Ovary (tissue), 9 donors: ENCODE data around the gene ARHGEF28. TPM values are rescaled to one million over a fixed set of nuclear protein-coding genes. Genes with fewer than 3 reads are reported as not detected.

Experiments used
- DNase-seq, 5 donors: peaks; one replicate each; pipeline ENCODE4 v3.0.0-alpha.2; 2019 to 2020
- H3K27ac ChIP-seq, 2 donors: fragments of 200-600 bp; one replicate each; pipeline versions ENCODE4 v1.5.1 to v1.8.0; 2019 to 2022
- H3K27me3 ChIP-seq: fragments of 200-600 bp; one replicate; pipeline ENCODE4 v1.8.0; 2022
- H3K36me3 ChIP-seq: fragments of 200-600 bp; sonication (generic); one replicate; pipeline ENCODE4 v1.5.1; 2019
- H3K4me1 ChIP-seq: one replicate; pipeline ENCODE4 v1.8.1; 2013; ENCODE audit warnings: mild to moderate bottlenecking, moderate library complexity; ENCODE audit not compliant: insufficient read depth
- H3K4me3 ChIP-seq: fragments of 200-600 bp; sonication (generic); one replicate; pipeline ENCODE4 v1.5.1; 2017
- H3K9me3 ChIP-seq, 2 donors: fragments of 200-600 bp in 1 of 2; sonication (generic) in 1 of 2; one replicate each; pipeline versions ENCODE4 v1.5.1 to v1.8.1; 2013 to 2019; ENCODE audit warnings: mild to moderate bottlenecking in 1 of 2, moderate library complexity in 1 of 2
- CTCF ChIP-seq, 3 donors: fragments of 450-650 bp in 2 of 3; fragments of 200-600 bp in 1 of 3; IDR thresholded peaks; one replicate each; pipeline versions ENCODE4 v1.5.1 to v1.8.0; 2016 to 2022; ENCODE audit warnings: antibody characterized with exemption in 3 of 3, mild to moderate bottlenecking in 1 of 3
- EP300 ChIP-seq: sonication (generic); formaldehyde crosslinking; IDR thresholded peaks from one replicate; pipeline ENCODE4 v1.6.1; 2017; ENCODE audit warnings: antibody characterized with exemption
- POLR2A ChIP-seq: fragments of 450-650 bp; IDR thresholded peaks from one replicate; pipeline ENCODE4 v1.6.1; 2017; ENCODE audit warnings: antibody characterized with exemption, mild to moderate bottlenecking, moderate library complexity
- WGBS, 3 donors: extraction: QIAGEN DNeasy Blood & Tissue Kit in 1 of 3; methylation state at CpG; one replicate each; pipeline versions ENCODE4 v1.1.5 to v1.1.7; 2013 to 2017; 5-methylcytosine and 5-hydroxymethylcytosine counted together
- intact Hi-C, 4 donors: fragments of 100-400 bp; cut with DNase I; formaldehyde crosslinking; loops; one replicate each; pipeline versions ENCODE4 v1.11.0 to v1.15.1; 2022 to 2023
- polyA plus RNA-seq, 2 donors: library from polyadenylated mRNA; stranded (reverse); fragments of 200-250 nt in 1 of 2; fragments of 350-450 nt in 1 of 2; fragmentation: Illumina TruSeq in 1 of 2; extraction: RNeasy Lipid Tissue Mini Kit (QIAGEN cat#74804) in 1 of 2; gene quantifications; one replicate each; pipeline ENCODE4 v1.2.3, GENCODE V29; 2013 to 2014
- total RNA-seq, 7 donors: library from RNA; depleted of rRNA in 2 of 7; stranded (reverse); fragments of >200 nt in 2 of 7; fragmentation: NEBNext Ultra II Directional in 3 of 7; extraction: Animal tissue kit (Norgen Biotek cat#: 25700) in 3 of 7; gene quantifications; one replicate each; pipeline versions ENCODE4 v1.1.0 to v1.2.4, GENCODE V29; 2016 to 2023
- donor health status: DM: no; HTN: no; CAD: no; lungs with moderate emphysema.
- donor health status: DM: no; HTN: no; CAD: no.
- donor health status: Bipolar disorder and iron deficiency.
- donor health status: DM: yes; HTN: yes; CAD: no.
- donor health status: DM: no; HTN: no; CAD: no.
- donor health status: DM: yes; HTN: yes; CAD: no.

The ARHGEF28 gene
- total and polyA plus RNA-seq, 9 donors = 21.5 to 75.6 (median 35.0) TPM

- no peak for DNase-seq
- Histone ChIP-seq H3K9me3 (no peaks in the 10 kb centered on the region), H3K27ac (peak overlapping the region in 1 of 2 donors; percentile 1), H3K4me3 (no peak overlapping the region), H3K27me3 (no peaks in the 10 kb centered on the region), H3K36me3 (no peaks in the 10 kb centered on the region), H3K4me1 (peaks cover 27% of the 10 kb centered on the region)
- TF ChIP-seq POLR2A (no peak), EP300 (no peak), CTCF (IDR thresholded peaks at IDR 0.05) (no peak)
- 8 to 32% (median 8%) methylated on average over 3 of the region's 3 CpGs for WGBS, 3 donors
- intact Hi-C loops = loop anchor here in 2 of 4 donors (10.0 kb wide), 2 partner anchors 55 to 65 kb away; partner anchors contain the start of gene ARHGEF28 (in 1 of the 2)
Observed at GRCh38 chr5:73690015-73690414, 64.0 kb downstream of the ARHGEF28 start.

- Histone ChIP-seq H3K4me1 (peaks cover 33% of the 10 kb centered on the region), H3K27ac (peak overlapping the region in 1 of 2 donors; percentile 77), H3K9me3 (no peaks in the 10 kb centered on the region), H3K27me3 (no peaks in the 10 kb centered on the region), H3K36me3 (no peaks in the 10 kb centered on the region), H3K4me3 (no peak overlapping the region)
- DNase-seq = no peak
- WGBS, 3 donors = 65 to 89% (median 77%) methylated on average over 3 of the region's 3 CpGs
- intact Hi-C loops = loop anchor here in 2 of 4 donors (10.0 kb wide), 2 partner anchors 53 to 67 kb away; partner anchors contain the start of gene ARHGEF28 (in 1 of the 2)
- TF ChIP-seq EP300 (no peak), POLR2A (no peak), CTCF (IDR thresholded peaks at IDR 0.05) (no peak)
Observed at GRCh38 chr5:73691302-73692080, 65.5 kb downstream of the ARHGEF28 start.

- no peak overlapping the region for H3K4me3 ChIP-seq
- peak overlapping the region in 1 of 2 donors; percentile 77 for H3K27ac ChIP-seq
- intact Hi-C loops = loop anchor here in 2 of 4 donors (10.0 kb wide), 2 partner anchors 53 to 67 kb away; partner anchors contain the start of gene ARHGEF28 (in 1 of the 2)
Observed at GRCh38 chr5:73692166-73692640, 66.2 kb downstream of the ARHGEF28 start.

GRCh38 chr5:73692981-73693380 lies 67.0 kb downstream of the ARHGEF28 start:
- 76 to 86% (median 81%) methylated on average over 2 of the region's 2 CpGs for WGBS, 3 donors
- Histone ChIP-seq H3K4me3 (no peak overlapping the region), H3K36me3 (no peaks in the 10 kb centered on the region), H3K27ac (peak overlapping the region; percentile 31 to 77), H3K9me3 (no peaks in the 10 kb centered on the region), H3K4me1 (peaks cover 32% of the 10 kb centered on the region), H3K27me3 (no peaks in the 10 kb centered on the region)
- intact Hi-C loops = loop anchor here in 2 of 4 donors (10.0 kb wide), 2 partner anchors 52 to 68 kb away; partner anchors contain the start of gene ARHGEF28 (in 1 of the 2)
- no peak for TF ChIP-seq POLR2A
- no peak for TF ChIP-seq EP300
- TF ChIP-seq CTCF (IDR thresholded peaks at IDR 0.05) = no peak
- DNase-seq = no peak

More at GRCh38 chr5:73692166-73692640, 66.2 kb downstream of the ARHGEF28 start:
- H3K9me3 ChIP-seq = no peaks in the 10 kb centered on the region
- H3K36me3 ChIP-seq = no peaks in the 10 kb centered on the region
- peaks cover 32% of the 10 kb centered on the region for H3K4me1 ChIP-seq
- no peak for TF ChIP-seq POLR2A
- no peak for TF ChIP-seq EP300
- TF ChIP-seq CTCF (IDR thresholded peaks at IDR 0.05) = no peak
- no peak for DNase-seq
- 8 to 13% (median 10%) methylated on average over 2 of the region's 2 CpGs for WGBS, 3 donors
- no peaks in the 10 kb centered on the region for H3K27me3 ChIP-seq
